GM12878 (cell line): Measurements from ENCODE around the gene TSPAN31. TPM values are rescaled to one million over a fixed set of nuclear protein-coding genes. Genes with fewer than 3 reads are reported as not detected.
A peak's percentile ranks its signal among the peaks of the same experiment; 100 is the strongest.

Experiments
- CHD2 ChIP-seq: IDR thresholded peaks from 2 replicates; pipeline ENCODE4 v1.6.1; 2011; ENCODE audit warnings: low read depth, low read length, improper control_type of control experiment, borderline replicate concordance
- EGR1 ChIP-seq, 2 experiments: IDR thresholded peaks; 1 replicate in 1 of 2; 2 replicates in 1 of 2; pipeline ENCODE4 v1.6.1; 2011 to 2012; ENCODE audit warnings: low read depth in 2 of 2, low read length in 2 of 2, borderline replicate concordance in 1 of 2, mild to moderate bottlenecking in 1 of 2, moderate library complexity in 1 of 2
- GATAD2B ChIP-seq: fragments of 450-650 bp; conservative IDR thresholded peaks from 2 replicates; pipeline ENCODE4 v1.6.1; 2017; ENCODE audit warnings: low read depth, mild to moderate bottlenecking, moderate library complexity
- IRF4 ChIP-seq: IDR thresholded peaks from 2 replicates; pipeline ENCODE4 v1.6.1; 2011; ENCODE audit warnings: low read depth, low read length
- KDM1A ChIP-seq: fragments of 200-600 bp; sonication (generic); IDR thresholded peaks from 2 replicates; pipeline ENCODE4 v1.6.1; 2016; ENCODE audit warnings: borderline replicate concordance
- KLF5 ChIP-seq: fragments of 450-650 bp; IDR thresholded peaks from 2 replicates; pipeline ENCODE4 v1.6.1; 2014; ENCODE audit warnings: mild to moderate bottlenecking; ENCODE audit not compliant: partially characterized antibody
- MXI1 ChIP-seq: fragments of 150-350 bp; IDR thresholded peaks from 2 replicates; pipeline ENCODE4 v1.6.1; 2011; ENCODE audit warnings: low read depth, mild to moderate bottlenecking, inconsistent platforms, low read length, improper control_type of control experiment
- RAD51 ChIP-seq: fragments of 450-650 bp; IDR thresholded peaks from 2 replicates; pipeline ENCODE4 v1.6.1; 2016; ENCODE audit warnings: moderate library complexity, mild to moderate bottlenecking, inconsistent platforms
- RCOR1 ChIP-seq: conservative IDR thresholded peaks from 2 replicates; pipeline ENCODE4 v1.6.1; 2012; ENCODE audit warnings: low read depth, low read length, improper control_type of control experiment
- RUNX3 ChIP-seq: IDR thresholded peaks from 2 replicates; pipeline ENCODE4 v1.6.1; 2012; ENCODE audit warnings: low read length, inconsistent platforms
- SIX5 ChIP-seq: IDR thresholded peaks from 2 replicates; pipeline ENCODE4 v1.6.1; 2011; ENCODE audit warnings: mild to moderate bottlenecking, low read depth, low read length, moderate library complexity; ENCODE audit not compliant: severe bottlenecking
- SP1 ChIP-seq: IDR thresholded peaks from one replicate; pipeline ENCODE4 v1.6.1; 2011; ENCODE audit warnings: low read depth, low read length
- TARDBP ChIP-seq: IDR thresholded peaks from 2 replicates; pipeline ENCODE4 v1.6.1; 2016; ENCODE audit warnings: borderline replicate concordance
- TBL1XR1 ChIP-seq: IDR thresholded peaks from 2 replicates; pipeline ENCODE4 v1.6.1; 2012; ENCODE audit warnings: low read depth, low read length, improper control_type of control experiment
- TCF3 ChIP-seq: IDR thresholded peaks from 2 replicates; pipeline ENCODE4 v1.6.1; 2012; ENCODE audit warnings: low read depth, mild to moderate bottlenecking, low read length, borderline replicate concordance; ENCODE audit not compliant: insufficient read depth
- ZNF384 ChIP-seq: IDR thresholded peaks from 2 replicates; pipeline ENCODE4 v1.6.1; 2012; ENCODE audit warnings: low read depth, mild to moderate bottlenecking, low read length, improper control_type of control experiment, borderline replicate concordance
- polyA plus RNA-seq, 11 experiments: library from polyadenylated mRNA; depleted of rRNA in 4 of 11; unstranded in 6 of 11; stranded (reverse) in 5 of 11; fragments of >200 nt; fragmentation: Nextera tagmentation in 4 of 11; fragmentation: Illumina TruSeq in 1 of 11; extraction: Ambion mirVana in 4 of 11; extraction: Trizol in 1 of 11; gene quantifications; 1 replicate in 1 of 11; 2 replicates in 10 of 11; pipeline versions ENCODE4 v1.2.1 to v1.2.3, GENCODE V29; 2011 to 2016; ENCODE audit warnings: inconsistent platforms in 2 of 11, missing spikeins in 2 of 11, low read depth in 1 of 11
- total RNA-seq, 4 experiments: library from RNA; depleted of rRNA in 3 of 4; stranded (reverse); fragments of >200 nt in 3 of 4; fragmentation: Illumina TruSeq in 1 of 4; extraction: Trizol in 1 of 4; gene quantifications; 2 replicates each; pipeline versions ENCODE4 v1.2.1 to v1.2.3, GENCODE V29; 2013 to 2021
- TF ChIP-seq, protein P1 (sequence below): IDR thresholded peaks from 2 replicates; pipeline ENCODE4 v1.6.1; 2011; ENCODE audit warnings: low read depth, mild to moderate bottlenecking, low read length, moderate library complexity, borderline replicate concordance; ENCODE audit errors: extremely low read depth
- TF ChIP-seq, protein P2 (sequence below): fragments of 450-650 bp; formaldehyde crosslinking; IDR thresholded peaks from 2 replicates; pipeline ENCODE4 v1.4.0; 2022; ENCODE audit warnings: mild to moderate bottlenecking, moderate library complexity
- TF ChIP-seq, protein P3 (sequence below): IDR thresholded peaks from 2 replicates; pipeline ENCODE4 v1.6.1; 2012; ENCODE audit warnings: low read length, inconsistent platforms
- TF ChIP-seq, protein P4 (sequence below): fragments of 450-650 bp; IDR thresholded peaks from 2 replicates; pipeline ENCODE4 v1.6.1; 2017; ENCODE audit warnings: antibody characterized with exemption, mild to moderate bottlenecking, moderate library complexity

The TSPAN31 gene
- total and polyA plus RNA-seq, 10 of the 15 experiments (the other 5 are each of a cell fraction or from before 2014, with no cell fraction given), result 11.8 to 32.2 (median 24.7) TPM

DNA sequence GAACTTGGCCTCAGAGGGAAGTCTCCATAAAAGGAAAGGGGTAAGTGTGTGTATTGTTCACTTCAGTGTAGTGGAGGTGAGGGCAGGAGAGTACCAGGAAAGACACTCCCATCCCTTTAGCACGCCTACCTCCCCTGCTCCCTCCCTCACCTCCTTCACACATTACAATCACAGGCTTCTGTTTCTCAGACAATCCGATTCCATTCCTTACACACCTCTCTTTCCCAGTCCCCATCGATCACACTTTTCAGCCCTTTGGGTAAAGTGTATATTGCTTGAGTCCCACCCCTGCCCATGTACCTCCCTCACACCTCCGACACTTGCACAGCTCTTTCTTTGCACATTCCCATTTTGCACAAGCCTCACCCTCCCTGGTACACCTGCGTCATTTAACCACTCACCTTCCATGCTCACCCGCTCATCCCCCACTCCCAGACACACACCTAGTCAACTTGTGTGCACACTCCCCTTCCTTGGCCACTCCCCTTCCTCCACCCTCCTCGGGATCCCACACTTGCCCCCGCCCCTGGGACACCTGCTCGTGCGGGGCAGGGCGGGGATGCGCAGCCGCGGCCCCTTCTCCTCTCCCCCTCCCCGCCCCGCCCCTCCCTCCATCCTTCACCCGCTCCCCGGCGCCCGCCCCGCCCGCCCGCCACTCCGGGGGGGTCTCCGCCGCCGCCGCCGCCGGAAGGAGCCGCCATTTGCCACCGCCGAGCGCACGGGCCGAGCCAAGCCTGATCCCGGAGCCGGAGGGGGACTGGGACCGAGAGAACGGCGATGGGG, 9.8 kb downstream of the TSPAN31 start, which contains the start of gene MARCHF9 (continued):
- TF ChIP-seq, protein P1, sequence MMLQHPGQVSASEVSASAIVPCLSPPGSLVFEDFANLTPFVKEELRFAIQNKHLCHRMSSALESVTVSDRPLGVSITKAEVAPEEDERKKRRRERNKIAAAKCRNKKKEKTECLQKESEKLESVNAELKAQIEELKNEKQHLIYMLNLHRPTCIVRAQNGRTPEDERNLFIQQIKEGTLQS, result no peak
- TF ChIP-seq RUNX3 (no peak), TCF3 (0 out of 2 replicates have a peak, but pooled peaks have one; percentile 61), CHD2 (no peak), SP1 (no peak), KDM1A (no peak), TBL1XR1 (no peak), RCOR1 (no peak), EGR1 (IDR thresholded peaks at IDR 0.05; ENCODE audit: borderline replicate concordance in 1 of 2, low read depth in 2 of 2, low read length in 2 of 2) (no peak), IRF4 (no peak), TARDBP (no peak), KLF5 (no peak), SIX5 (no peak), GATAD2B (no peak), ZNF384 (no peak), RAD51 (no peak), MXI1 (no peak)
- TF ChIP-seq, protein P2, sequence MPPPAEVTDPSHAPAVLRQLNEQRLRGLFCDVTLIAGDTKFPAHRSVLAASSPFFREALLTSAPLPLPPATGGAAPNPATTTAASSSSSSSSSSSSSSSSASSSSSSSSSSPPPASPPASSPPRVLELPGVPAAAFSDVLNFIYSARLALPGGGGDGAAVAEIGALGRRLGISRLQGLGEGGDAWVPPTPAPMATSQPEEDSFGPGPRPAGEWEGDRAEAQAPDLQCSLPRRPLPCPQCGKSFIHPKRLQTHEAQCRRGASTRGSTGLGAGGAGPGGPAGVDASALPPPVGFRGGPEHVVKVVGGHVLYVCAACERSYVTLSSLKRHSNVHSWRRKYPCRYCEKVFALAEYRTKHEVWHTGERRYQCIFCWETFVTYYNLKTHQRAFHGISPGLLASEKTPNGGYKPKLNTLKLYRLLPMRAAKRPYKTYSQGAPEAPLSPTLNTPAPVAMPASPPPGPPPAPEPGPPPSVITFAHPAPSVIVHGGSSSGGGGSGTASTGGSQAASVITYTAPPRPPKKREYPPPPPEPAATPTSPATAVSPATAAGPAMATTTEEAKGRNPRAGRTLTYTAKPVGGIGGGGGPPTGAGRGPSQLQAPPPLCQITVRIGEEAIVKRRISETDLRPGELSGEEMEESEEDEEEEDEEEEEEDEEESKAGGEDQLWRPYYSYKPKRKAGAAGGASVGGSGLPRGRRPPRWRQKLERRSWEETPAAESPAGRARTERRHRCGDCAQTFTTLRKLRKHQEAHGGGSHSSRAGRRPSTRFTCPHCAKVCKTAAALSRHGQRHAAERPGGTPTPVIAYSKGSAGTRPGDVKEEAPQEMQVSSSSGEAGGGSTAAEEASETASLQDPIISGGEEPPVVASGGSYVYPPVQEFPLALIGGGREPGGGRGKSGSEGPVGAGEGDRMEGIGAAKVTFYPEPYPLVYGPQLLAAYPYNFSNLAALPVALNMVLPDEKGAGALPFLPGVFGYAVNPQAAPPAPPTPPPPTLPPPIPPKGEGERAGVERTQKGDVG (CRISPR knock-in tag), result no peak
- TF ChIP-seq, protein P3, sequence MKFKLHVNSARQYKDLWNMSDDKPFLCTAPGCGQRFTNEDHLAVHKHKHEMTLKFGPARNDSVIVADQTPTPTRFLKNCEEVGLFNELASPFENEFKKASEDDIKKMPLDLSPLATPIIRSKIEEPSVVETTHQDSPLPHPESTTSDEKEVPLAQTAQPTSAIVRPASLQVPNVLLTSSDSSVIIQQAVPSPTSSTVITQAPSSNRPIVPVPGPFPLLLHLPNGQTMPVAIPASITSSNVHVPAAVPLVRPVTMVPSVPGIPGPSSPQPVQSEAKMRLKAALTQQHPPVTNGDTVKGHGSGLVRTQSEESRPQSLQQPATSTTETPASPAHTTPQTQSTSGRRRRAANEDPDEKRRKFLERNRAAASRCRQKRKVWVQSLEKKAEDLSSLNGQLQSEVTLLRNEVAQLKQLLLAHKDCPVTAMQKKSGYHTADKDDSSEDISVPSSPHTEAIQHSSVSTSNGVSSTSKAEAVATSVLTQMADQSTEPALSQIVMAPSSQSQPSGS, result no peak
- TF ChIP-seq, protein P4, sequence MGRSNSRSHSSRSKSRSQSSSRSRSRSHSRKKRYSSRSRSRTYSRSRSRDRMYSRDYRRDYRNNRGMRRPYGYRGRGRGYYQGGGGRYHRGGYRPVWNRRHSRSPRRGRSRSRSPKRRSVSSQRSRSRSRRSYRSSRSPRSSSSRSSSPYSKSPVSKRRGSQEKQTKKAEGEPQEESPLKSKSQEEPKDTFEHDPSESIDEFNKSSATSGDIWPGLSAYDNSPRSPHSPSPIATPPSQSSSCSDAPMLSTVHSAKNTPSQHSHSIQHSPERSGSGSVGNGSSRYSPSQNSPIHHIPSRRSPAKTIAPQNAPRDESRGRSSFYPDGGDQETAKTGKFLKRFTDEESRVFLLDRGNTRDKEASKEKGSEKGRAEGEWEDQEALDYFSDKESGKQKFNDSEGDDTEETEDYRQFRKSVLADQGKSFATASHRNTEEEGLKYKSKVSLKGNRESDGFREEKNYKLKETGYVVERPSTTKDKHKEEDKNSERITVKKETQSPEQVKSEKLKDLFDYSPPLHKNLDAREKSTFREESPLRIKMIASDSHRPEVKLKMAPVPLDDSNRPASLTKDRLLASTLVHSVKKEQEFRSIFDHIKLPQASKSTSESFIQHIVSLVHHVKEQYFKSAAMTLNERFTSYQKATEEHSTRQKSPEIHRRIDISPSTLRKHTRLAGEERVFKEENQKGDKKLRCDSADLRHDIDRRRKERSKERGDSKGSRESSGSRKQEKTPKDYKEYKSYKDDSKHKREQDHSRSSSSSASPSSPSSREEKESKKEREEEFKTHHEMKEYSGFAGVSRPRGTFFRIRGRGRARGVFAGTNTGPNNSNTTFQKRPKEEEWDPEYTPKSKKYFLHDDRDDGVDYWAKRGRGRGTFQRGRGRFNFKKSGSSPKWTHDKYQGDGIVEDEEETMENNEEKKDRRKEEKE, result no peak
